ENCODE data around the gene CROCC2. TPM values are rescaled to one million over a fixed set of nuclear protein-coding genes. Genes with fewer than 3 reads are reported as not detected.

Gene CROCC2
- total and polyA plus RNA-seq, 3 experiments from 2014 or later: not detected

GRCh38 chr2:241010531-241011295, 104.6 kb downstream of the CROCC2 start:
- H3K27ac Mint-ChIP-seq: peak overlapping the region in 1 of 8 donors; percentile 54
- H3K4me3 ChIP-seq (ENCODE audit: low read length): no peak overlapping the region
- CTCF ChIA-PET: no interaction called here
- H3K36me3 Mint-ChIP-seq: no peaks in the 10 kb centered on the region
- POLR2A ChIA-PET: no interaction called here
- peak overlapping the region in 1 of 7 donors; percentile 50 for H3K4me3 Mint-ChIP-seq
- DNase-seq: no peak
- H3K9me3 ChIP-seq (ENCODE audit: low read length): no peaks in the 10 kb centered on the region
- peaks cover 25% of the 10 kb centered on the region for H3K4me1 ChIP-seq (ENCODE audit: insufficient read depth, low read length)
- peaks cover 3 to 21% (median 4%) of the 10 kb centered on the region in 3 donors for H3K4me1 Mint-ChIP-seq
- peaks cover 4 to 6% (median 5%) of the 10 kb centered on the region in 5 donors for H3K9me3 Mint-ChIP-seq
- H3K27me3 Mint-ChIP-seq: peaks cover 11 to 19% of the 10 kb centered on the region in 2 donors
- H3K27ac ChIP-seq (ENCODE audit: low read depth, low read length): no peak overlapping the region
- H3K27me3 ChIP-seq (ENCODE audit: insufficient read depth, low read length, poor library complexity, severe bottlenecking): no peaks in the 10 kb centered on the region
- no peaks in the 10 kb centered on the region for H3K36me3 ChIP-seq (ENCODE audit: insufficient read depth, low read length)

DNA sequence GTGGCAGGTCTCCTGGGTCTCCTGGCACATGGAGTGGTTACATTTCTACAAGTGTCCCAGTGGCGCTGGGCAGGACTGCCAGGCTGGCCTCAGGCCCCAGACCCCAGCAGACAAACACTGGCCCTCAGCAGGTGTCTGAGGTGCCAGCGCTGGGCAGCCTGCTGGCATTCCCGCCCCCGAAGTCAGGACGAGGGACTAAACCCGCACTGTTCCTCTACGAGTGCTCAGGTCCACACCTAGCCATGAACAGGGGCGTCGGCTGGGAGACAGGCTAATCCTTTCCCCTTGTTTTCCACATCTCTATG, 105.1 kb downstream of the CROCC2 start:
- Mint-ChIP-seq H3K4me1 (peaks cover 3 to 21% (median 4%) of the 10 kb centered on the region in 3 donors), H3K9me3 (peaks cover 0 to under 1% (median 0%) of the 10 kb centered on the region in 5 donors), H3K36me3 (no peaks in the 10 kb centered on the region), H3K27me3 (peaks cover 11 to 19% of the 10 kb centered on the region in 2 donors), H3K27ac (no peak overlapping the region), H3K4me3 (no peak overlapping the region)
- DNase-seq: no peak
- Histone ChIP-seq H3K27me3 (ENCODE audit: insufficient read depth, low read length, poor library complexity, severe bottlenecking) (no peaks in the 10 kb centered on the region), H3K4me3 (ENCODE audit: low read length) (no peak overlapping the region), H3K27ac (ENCODE audit: low read depth, low read length) (no peak overlapping the region), H3K9me3 (ENCODE audit: low read length) (no peaks in the 10 kb centered on the region), H3K36me3 (ENCODE audit: insufficient read depth, low read length) (no peaks in the 10 kb centered on the region), H3K4me1 (ENCODE audit: insufficient read depth, low read length) (peaks cover 25% of the 10 kb centered on the region)
- POLR2A ChIA-PET: no interaction called here
- CTCF ChIA-PET: no interaction called here

- Mint-ChIP-seq H3K27me3 (peaks cover 11 to 19% of the 10 kb centered on the region in 2 donors), H3K4me3 (no peak overlapping the region), H3K4me1 (peaks cover 3 to 21% (median 4%) of the 10 kb centered on the region in 3 donors), H3K9me3 (no peaks in the 10 kb centered on the region), H3K36me3 (no peaks in the 10 kb centered on the region), H3K27ac (peak overlapping the region in 4 of 8 donors; percentile 35 to 84 (median 44))
- POLR2A ChIA-PET: no interaction called here
- H3K4me3 ChIP-seq (ENCODE audit: low read length): no peak overlapping the region
- H3K9me3 ChIP-seq (ENCODE audit: low read length): no peaks in the 10 kb centered on the region
- CTCF ChIA-PET: no interaction called here
- peaks cover 25% of the 10 kb centered on the region for H3K4me1 ChIP-seq (ENCODE audit: insufficient read depth, low read length)
- peak in 1 of 5 donors; percentile 68 for DNase-seq
- no peak overlapping the region for H3K27ac ChIP-seq (ENCODE audit: low read depth, low read length)
- no peaks in the 10 kb centered on the region for H3K27me3 ChIP-seq (ENCODE audit: insufficient read depth, low read length, poor library complexity, severe bottlenecking)
- no peaks in the 10 kb centered on the region for H3K36me3 ChIP-seq (ENCODE audit: insufficient read depth, low read length)
Observed at GRCh38 chr2:241011751-241012510, 105.8 kb downstream of the CROCC2 start.

DNA sequence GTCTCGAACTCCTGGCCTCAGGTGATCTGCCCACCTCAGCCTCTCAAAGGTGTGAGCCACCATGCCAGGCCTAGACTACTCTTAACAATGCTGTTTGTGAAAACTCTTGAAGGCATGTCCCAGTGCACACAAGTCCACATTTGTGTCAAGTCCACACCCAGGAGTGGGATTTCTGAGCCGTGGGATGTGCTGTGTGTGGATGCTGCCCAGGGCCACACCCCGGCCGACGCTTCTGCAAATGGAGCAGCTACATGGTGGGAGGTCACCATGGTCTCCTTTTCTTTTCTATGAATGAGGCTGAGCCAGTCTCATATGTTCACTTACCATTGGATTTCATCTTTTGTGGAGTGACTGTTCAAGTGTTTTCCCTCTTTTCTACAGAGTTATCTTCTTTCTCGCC, 108.1 kb downstream of the CROCC2 start:
- Mint-ChIP-seq H3K4me3 (no peak overlapping the region), H3K27ac (no peak overlapping the region), H3K4me1 (peaks cover 3 to 16% (median 4%) of the 10 kb centered on the region in 3 donors), H3K27me3 (peaks cover 4 to 5% of the 10 kb centered on the region in 2 donors), H3K36me3 (no peaks in the 10 kb centered on the region), H3K9me3 (no peaks in the 10 kb centered on the region)
- Histone ChIP-seq H3K4me3 (ENCODE audit: low read length) (no peak overlapping the region), H3K36me3 (ENCODE audit: insufficient read depth, low read length) (no peaks in the 10 kb centered on the region), H3K27ac (ENCODE audit: low read depth, low read length) (no peak overlapping the region), H3K4me1 (ENCODE audit: insufficient read depth, low read length) (peaks cover 20% of the 10 kb centered on the region), H3K27me3 (ENCODE audit: insufficient read depth, low read length, poor library complexity, severe bottlenecking) (no peaks in the 10 kb centered on the region), H3K9me3 (ENCODE audit: low read length) (no peaks in the 10 kb centered on the region)
- no peak for DNase-seq
- ChIA-PET CTCF (no interaction called here), POLR2A (no interaction called here)

GRCh38 chr2:241014764-241015163, 108.6 kb downstream of the CROCC2 start:
- ChIA-PET POLR2A (no interaction called here), CTCF (no interaction called here)
- H3K9me3 Mint-ChIP-seq: no peaks in the 10 kb centered on the region

GRCh38 chr2:241015439-241015838, 109.3 kb downstream of the CROCC2 start:
- H3K4me1 Mint-ChIP-seq: peaks cover 3 to 5% (median 4%) of the 10 kb centered on the region in 3 donors
- ChIA-PET CTCF (no interaction called here), POLR2A (no interaction called here)
- Histone ChIP-seq H3K27ac (ENCODE audit: low read depth, low read length) (no peak overlapping the region), H3K9me3 (ENCODE audit: low read length) (no peaks in the 10 kb centered on the region), H3K4me3 (ENCODE audit: low read length) (no peak overlapping the region), H3K36me3 (ENCODE audit: insufficient read depth, low read length) (no peaks in the 10 kb centered on the region), H3K27me3 (ENCODE audit: insufficient read depth, low read length, poor library complexity, severe bottlenecking) (no peaks in the 10 kb centered on the region), H3K4me1 (ENCODE audit: insufficient read depth, low read length) (peaks cover 9% of the 10 kb centered on the region)
- H3K27ac Mint-ChIP-seq: no peak overlapping the region
- peaks cover 5 to 6% of the 10 kb centered on the region in 2 donors for H3K27me3 Mint-ChIP-seq
- H3K9me3 Mint-ChIP-seq: no peaks in the 10 kb centered on the region
- no peak overlapping the region for H3K4me3 Mint-ChIP-seq
- no peak for DNase-seq
- H3K36me3 Mint-ChIP-seq: no peaks in the 10 kb centered on the region

More at GRCh38 chr2:241014764-241015163, 108.6 kb downstream of the CROCC2 start:
- Mint-ChIP-seq H3K27ac (no peak overlapping the region), H3K36me3 (no peaks in the 10 kb centered on the region), H3K4me1 (peaks cover 3 to 11% (median 4%) of the 10 kb centered on the region in 3 donors), H3K4me3 (no peak overlapping the region), H3K27me3 (peaks cover 5 to 6% of the 10 kb centered on the region in 2 donors)
- H3K27me3 ChIP-seq (ENCODE audit: insufficient read depth, low read length, poor library complexity, severe bottlenecking): no peaks in the 10 kb centered on the region
- H3K9me3 ChIP-seq (ENCODE audit: low read length): no peaks in the 10 kb centered on the region
- peaks cover 15% of the 10 kb centered on the region for H3K4me1 ChIP-seq (ENCODE audit: insufficient read depth, low read length)
- no peaks in the 10 kb centered on the region for H3K36me3 ChIP-seq (ENCODE audit: insufficient read depth, low read length)
- H3K4me3 ChIP-seq (ENCODE audit: low read length): no peak overlapping the region
- DNase-seq: no peak
- H3K27ac ChIP-seq (ENCODE audit: low read depth, low read length): no peak overlapping the region

GRCh38 chr2:241017228-241017940, 111.2 kb downstream of the CROCC2 start:
- no peak overlapping the region for H3K27ac Mint-ChIP-seq
- no peaks in the 10 kb centered on the region for H3K36me3 Mint-ChIP-seq
- H3K36me3 ChIP-seq (ENCODE audit: insufficient read depth, low read length): no peaks in the 10 kb centered on the region
- no peaks in the 10 kb centered on the region for H3K9me3 ChIP-seq (ENCODE audit: low read length)
- H3K4me1 Mint-ChIP-seq: peaks cover 2 to 3% (median 2%) of the 10 kb centered on the region in 3 donors
- DNase-seq: no peak
- no peaks in the 10 kb centered on the region for H3K27me3 ChIP-seq (ENCODE audit: insufficient read depth, low read length, poor library complexity, severe bottlenecking)
- POLR2A ChIA-PET: no interaction called here
- peaks cover 5 to 8% of the 10 kb centered on the region in 2 donors for H3K27me3 Mint-ChIP-seq
- no peak overlapping the region for H3K4me3 ChIP-seq (ENCODE audit: low read length)
- H3K4me3 Mint-ChIP-seq: no peak overlapping the region
- peaks cover 0 to 8% (median 2%) of the 10 kb centered on the region in 5 donors for H3K9me3 Mint-ChIP-seq
- CTCF ChIA-PET: no interaction called here
- H3K27ac ChIP-seq (ENCODE audit: low read depth, low read length): no peak overlapping the region
- H3K4me1 ChIP-seq (ENCODE audit: insufficient read depth, low read length): no peaks in the 10 kb centered on the region

Measured in CD8-positive, alpha-beta memory T cell (primary cell).